CD4-positive, alpha-beta T cell (primary cell): ENCODE measurements around the gene PDE8B. TPM values are rescaled to one million over a fixed set of nuclear protein-coding genes. Genes with fewer than 3 reads are reported as not detected.

ENCODE experiments used
- ATAC-seq: fragments of 200-7000 bp; cut with Tn5 transposase; one replicate; pipeline ENCODE4 v1.10.0; 2022; ENCODE audit warnings: mild to moderate bottlenecking; ENCODE audit not compliant: poor library complexity
- CTCF ChIA-PET: fragments of 350-600 bp; sonication (Branson Sonifier 250); formaldehyde crosslinking; loops from one replicate; lab custom pipeline; 2021; ENCODE audit warnings: antibody characterized with exemption, inconsistent platforms; lab: Charles Lee
- POLR2A ChIA-PET: fragments of 350-600 bp; sonication (Branson Sonifier 250); formaldehyde crosslinking; loops from one replicate; lab custom pipeline; 2021; ENCODE audit warnings: antibody characterized with exemption, inconsistent platforms; lab: Charles Lee
- DNase-seq, 14 experiments: peaks; one replicate each; pipeline ENCODE4 v3.0.0-alpha.2; 2013 to 2020; ENCODE audit warnings: mixed read lengths in 2 of 14
- H3K27ac ChIP-seq, 2 donors: one replicate each; pipeline versions ENCODE4 v1.5.1 to v1.7.0; 2013; ENCODE audit warnings: low read length in 2 of 2, low read depth in 1 of 2, mild to moderate bottlenecking in 1 of 2
- H3K27me3 ChIP-seq, 2 experiments: 1 replicate in 1 of 2; 2 replicates in 1 of 2; pipeline versions ENCODE4 v1.6.1 to v1.7.0; 2013; ENCODE audit warnings: low read length in 2 of 2, control low read depth in 1 of 2, mild to moderate bottlenecking in 1 of 2, moderate library complexity in 1 of 2; ENCODE audit not compliant: insufficient read depth in 2 of 2, control insufficient read depth in 1 of 2
- H3K36me3 ChIP-seq: one replicate; pipeline ENCODE4 v1.6.1; 2013; ENCODE audit warnings: low read length, control low read depth; ENCODE audit not compliant: insufficient read depth
- H3K4me1 ChIP-seq: one replicate; pipeline ENCODE4 v1.6.1; 2013; ENCODE audit warnings: low read length, control low read depth; ENCODE audit not compliant: insufficient read depth
- H3K4me3 ChIP-seq: one replicate; pipeline ENCODE4 v1.5.1; 2013; ENCODE audit warnings: mild to moderate bottlenecking, low read length, moderate library complexity
- H3K9me3 ChIP-seq, 2 experiments: 1 replicate in 1 of 2; 2 replicates in 1 of 2; pipeline versions ENCODE4 v1.6.1 to v1.7.0; 2013; ENCODE audit warnings: low read length in 2 of 2, mild to moderate bottlenecking in 2 of 2, control low read depth in 1 of 2, moderate library complexity in 1 of 2; ENCODE audit not compliant: control insufficient read depth in 1 of 2, insufficient read depth in 1 of 2
- H3K27ac Mint-ChIP-seq: one replicate; pipeline ENCODE4 v1.8.0; 2020; ENCODE audit warnings: mixed read lengths
- H3K27me3 Mint-ChIP-seq: one replicate; pipeline ENCODE4 v1.8.0; 2021; ENCODE audit warnings: mixed read lengths
- H3K36me3 Mint-ChIP-seq: one replicate; pipeline ENCODE4 v1.8.0; 2021; ENCODE audit warnings: low read depth, mixed read lengths
- H3K4me1 Mint-ChIP-seq: one replicate; pipeline ENCODE4 v1.8.0; 2021; ENCODE audit warnings: low read depth, mixed read lengths
- H3K4me3 Mint-ChIP-seq: one replicate; pipeline ENCODE4 v1.8.0; 2020; ENCODE audit warnings: mild to moderate bottlenecking, mixed read lengths
- H3K9me3 Mint-ChIP-seq: one replicate; pipeline ENCODE4 v1.8.0; 2020; ENCODE audit warnings: mixed read lengths
- intact Hi-C, 2 experiments: fragments of 100-400 bp; cut with DNase I in 1 of 2; cut with micrococcal nuclease in 1 of 2; formaldehyde crosslinking; loops; one replicate each; pipeline versions ENCODE4 v1.15.1 to v1.9.0; 2023 to 2025; cut with DNase I, micrococcal nuclease
- total RNA-seq, 174 experiments: library from RNA in 2 of 174; stranded (reverse) in 2 of 174; gene quantifications; one replicate each; pipeline ENCODE4 v1.2.3 and lab custom pipeline; 2021 to 2026
- TF ChIP-seq, protein P1 (sequence below): fragments of 200-600 bp; IDR thresholded peaks from one replicate; pipeline ENCODE4 v1.8.0; 2022; ENCODE audit warnings: antibody characterized with exemption, mild to moderate bottlenecking

Gene PDE8B
- total RNA-seq, 2 experiments from 2014 or later = 0.22 to 0.27 TPM

DNA sequence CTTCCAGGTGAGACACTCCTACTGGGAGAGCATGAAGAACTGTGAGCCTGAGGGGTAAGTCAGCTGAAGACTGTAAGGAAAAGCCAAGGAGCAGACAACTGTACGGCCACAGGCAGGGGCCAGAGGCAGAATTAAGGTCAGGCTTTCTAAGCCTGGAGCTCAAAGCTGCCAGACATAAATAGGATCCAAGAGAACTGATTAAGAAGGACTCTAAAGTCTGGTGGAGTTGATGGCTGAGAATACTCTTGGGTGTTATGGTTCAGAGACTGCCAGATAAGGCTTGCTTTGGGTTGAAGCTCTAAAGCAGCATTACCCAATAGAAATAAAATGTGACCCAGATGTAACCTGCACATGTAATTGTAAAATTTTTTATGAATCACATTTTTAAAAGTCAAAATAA is 12.2 kb downstream of the PDE8B start:
- H3K27ac Mint-ChIP-seq = no peak overlapping the region
- CTCF ChIA-PET = no interaction called here
- POLR2A ChIA-PET = no interaction called here
- DNase-seq (no peak), ATAC-seq (no peak)
- no peaks in the 10 kb centered on the region for H3K36me3 Mint-ChIP-seq
- no peaks in the 10 kb centered on the region for H3K4me1 ChIP-seq
- H3K27me3 Mint-ChIP-seq = peaks cover 41% of the 10 kb centered on the region
- H3K9me3 ChIP-seq = no peaks in the 10 kb centered on the region
- no peaks in the 10 kb centered on the region for H3K9me3 Mint-ChIP-seq
- TF ChIP-seq, protein P1, sequence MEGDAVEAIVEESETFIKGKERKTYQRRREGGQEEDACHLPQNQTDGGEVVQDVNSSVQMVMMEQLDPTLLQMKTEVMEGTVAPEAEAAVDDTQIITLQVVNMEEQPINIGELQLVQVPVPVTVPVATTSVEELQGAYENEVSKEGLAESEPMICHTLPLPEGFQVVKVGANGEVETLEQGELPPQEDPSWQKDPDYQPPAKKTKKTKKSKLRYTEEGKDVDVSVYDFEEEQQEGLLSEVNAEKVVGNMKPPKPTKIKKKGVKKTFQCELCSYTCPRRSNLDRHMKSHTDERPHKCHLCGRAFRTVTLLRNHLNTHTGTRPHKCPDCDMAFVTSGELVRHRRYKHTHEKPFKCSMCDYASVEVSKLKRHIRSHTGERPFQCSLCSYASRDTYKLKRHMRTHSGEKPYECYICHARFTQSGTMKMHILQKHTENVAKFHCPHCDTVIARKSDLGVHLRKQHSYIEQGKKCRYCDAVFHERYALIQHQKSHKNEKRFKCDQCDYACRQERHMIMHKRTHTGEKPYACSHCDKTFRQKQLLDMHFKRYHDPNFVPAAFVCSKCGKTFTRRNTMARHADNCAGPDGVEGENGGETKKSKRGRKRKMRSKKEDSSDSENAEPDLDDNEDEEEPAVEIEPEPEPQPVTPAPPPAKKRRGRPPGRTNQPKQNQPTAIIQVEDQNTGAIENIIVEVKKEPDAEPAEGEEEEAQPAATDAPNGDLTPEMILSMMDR = no peak
- peaks cover 6 to 9% of the 10 kb centered on the region in 2 experiments for H3K27me3 ChIP-seq
- H3K4me1 Mint-ChIP-seq = no peaks in the 10 kb centered on the region
- no peaks in the 10 kb centered on the region for H3K36me3 ChIP-seq
- H3K4me3 Mint-ChIP-seq = no peak overlapping the region
- intact Hi-C loops = no loop called here
- H3K4me3 ChIP-seq = no peak overlapping the region
- no peak overlapping the region for H3K27ac ChIP-seq

DNA sequence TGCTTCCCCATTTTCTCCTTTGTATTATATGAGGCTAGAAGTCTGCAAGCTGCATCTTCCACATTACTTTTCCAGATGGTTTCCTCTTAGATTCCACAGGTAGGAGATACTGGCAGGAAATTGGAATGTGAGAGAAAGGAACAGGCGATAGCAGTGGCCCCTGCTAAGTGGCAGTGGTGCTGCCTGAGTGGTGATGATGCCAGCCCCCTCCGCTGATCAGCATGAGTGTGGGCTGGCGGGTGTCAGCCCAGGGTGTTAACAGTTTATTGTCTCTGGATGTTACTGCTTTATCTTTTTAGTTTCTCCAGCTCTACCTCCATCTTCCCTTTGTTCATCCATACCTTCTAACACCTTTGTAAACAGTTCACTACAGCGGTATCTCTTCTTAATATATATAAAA is 13.2 kb downstream of the PDE8B start:
- Mint-ChIP-seq H3K4me3 (no peak overlapping the region), H3K4me1 (no peaks in the 10 kb centered on the region), H3K36me3 (no peaks in the 10 kb centered on the region), H3K27ac (no peak overlapping the region), H3K27me3 (peaks cover 37% of the 10 kb centered on the region), H3K9me3 (no peaks in the 10 kb centered on the region)
- H3K4me3 ChIP-seq = no peak overlapping the region
- TF ChIP-seq, protein P1 = no peak
- ATAC-seq (no peak), DNase-seq (no peak)
- POLR2A ChIA-PET = no interaction called here
- peaks cover 7 to 9% of the 10 kb centered on the region in 2 experiments for H3K27me3 ChIP-seq
- H3K9me3 ChIP-seq = no peaks in the 10 kb centered on the region
- no peak overlapping the region for H3K27ac ChIP-seq
- H3K36me3 ChIP-seq = no peaks in the 10 kb centered on the region
- intact Hi-C loops = no loop called here
- CTCF ChIA-PET = no interaction called here
- H3K4me1 ChIP-seq = no peaks in the 10 kb centered on the region

DNA sequence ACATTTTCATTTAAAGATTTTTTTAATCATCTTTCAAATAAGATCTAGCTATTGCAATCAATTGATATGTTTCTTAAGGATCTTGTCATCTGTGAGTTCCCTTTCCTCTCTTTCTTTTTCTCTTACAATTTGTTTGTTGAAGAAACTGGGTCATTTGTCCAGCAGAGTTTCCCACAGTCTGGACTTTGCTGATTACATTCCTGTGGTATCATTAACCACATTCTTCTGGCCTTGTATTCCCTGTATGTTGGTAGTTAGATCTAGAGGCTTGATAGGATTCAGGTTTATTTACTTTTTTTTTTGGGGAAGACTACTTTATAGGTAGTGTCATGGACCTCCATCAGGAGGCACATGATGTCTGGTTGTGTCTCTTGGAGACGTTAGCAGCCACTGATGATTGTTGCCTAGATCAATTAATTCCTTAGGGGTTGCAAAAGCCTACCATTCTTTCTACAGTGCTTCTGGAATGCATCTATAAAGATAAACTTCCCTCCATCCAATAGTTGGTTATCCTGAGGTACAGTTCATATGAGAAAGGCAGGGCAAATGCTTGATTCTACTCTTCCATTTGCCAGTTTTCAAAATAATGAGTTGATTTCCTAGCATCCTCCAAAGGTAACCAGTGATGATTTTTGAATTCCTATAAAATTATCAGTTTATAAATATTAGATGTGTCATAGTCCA is 14.3 kb downstream of the PDE8B start:
- ATAC-seq (no peak), DNase-seq (no peak)
- Histone ChIP-seq H3K27ac (no peak overlapping the region), H3K9me3 (no peaks in the 10 kb centered on the region), H3K4me1 (no peaks in the 10 kb centered on the region), H3K27me3 (peaks cover 6 to 10% of the 10 kb centered on the region in 2 experiments), H3K4me3 (no peak overlapping the region), H3K36me3 (no peaks in the 10 kb centered on the region)
- H3K27ac Mint-ChIP-seq = no peak overlapping the region
- no peaks in the 10 kb centered on the region for H3K36me3 Mint-ChIP-seq
- no peak overlapping the region for H3K4me3 Mint-ChIP-seq
- ChIA-PET POLR2A (no interaction called here), CTCF (no interaction called here)
- H3K27me3 Mint-ChIP-seq = peaks cover 36% of the 10 kb centered on the region
- intact Hi-C loops = no loop called here
- no peaks in the 10 kb centered on the region for H3K4me1 Mint-ChIP-seq
- TF ChIP-seq, protein P1 = no peak
- H3K9me3 Mint-ChIP-seq = no peaks in the 10 kb centered on the region
